HepG2 (cell line): ENCODE data around the gene NAT9.

Experiments used
- HNRNPLL ChIP-seq: fragments of 200-400 bp; formaldehyde crosslinking; IDR thresholded peaks from 2 replicates; pipeline ENCODE4 v1.6.1; 2017; ENCODE audit warnings: mild to moderate bottlenecking, low read depth, low read length; ENCODE audit not compliant: poor library complexity, severe bottlenecking
- NFIC ChIP-seq: IDR thresholded peaks from 2 replicates; pipeline ENCODE4 v1.6.1; 2012; ENCODE audit warnings: mild to moderate bottlenecking, low read length, inconsistent platforms
- ZNF121 ChIP-seq: sonication (generic); formaldehyde crosslinking; IDR thresholded peaks from 2 replicates; pipeline ENCODE4 v1.5.0; 2020; ENCODE audit warnings: mild to moderate bottlenecking, missing genetic modification reagents
- TF ChIP-seq, protein P1 (sequence below): sonication (generic); formaldehyde crosslinking; IDR thresholded peaks from 2 replicates; pipeline ENCODE4 v1.9.0; 2021; ENCODE audit warnings: mild to moderate bottlenecking, missing genetic modification reagents

DNA sequence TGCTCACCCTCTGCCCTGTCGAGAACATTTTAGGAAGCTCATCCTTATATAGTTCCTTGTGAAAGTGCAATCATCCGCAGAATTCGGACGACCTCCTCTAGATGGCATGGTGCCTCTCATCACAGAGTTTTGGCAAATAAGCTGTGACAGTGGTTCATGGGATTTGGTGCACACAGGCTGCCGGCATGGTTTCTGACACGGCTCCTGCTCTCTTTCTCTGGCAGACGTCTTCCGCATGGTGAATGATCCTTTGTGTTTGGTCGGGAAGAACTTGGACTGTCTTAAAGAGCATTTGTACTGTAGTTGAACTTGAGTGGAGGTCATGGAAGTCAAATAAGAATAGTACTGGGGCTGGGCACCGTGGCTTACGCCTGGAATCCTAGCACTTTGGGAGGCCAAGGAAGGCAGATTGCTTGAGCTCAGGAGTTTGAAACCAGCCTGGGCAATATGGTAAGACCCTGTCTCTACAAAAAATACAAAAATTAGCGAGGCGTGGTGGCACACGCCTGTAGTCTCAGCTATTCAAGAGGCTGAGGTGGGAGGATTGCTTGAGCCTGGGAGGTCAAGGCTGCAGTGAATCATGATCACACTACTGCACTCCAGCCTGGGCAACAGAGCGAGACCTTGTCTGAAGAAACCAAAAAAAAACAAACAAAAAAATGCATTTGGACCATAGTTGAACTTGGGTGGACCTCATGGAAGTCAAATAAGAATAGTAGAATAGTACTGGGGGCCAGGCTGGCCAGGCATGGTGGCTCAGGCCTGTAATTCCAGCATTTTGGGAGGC lies 34.7 kb upstream of the NAT9 start:
- TF ChIP-seq ZNF121 (CRISPR knock-in tag) (no peak), HNRNPLL (no peak), NFIC (no peak)
- TF ChIP-seq, protein P1, sequence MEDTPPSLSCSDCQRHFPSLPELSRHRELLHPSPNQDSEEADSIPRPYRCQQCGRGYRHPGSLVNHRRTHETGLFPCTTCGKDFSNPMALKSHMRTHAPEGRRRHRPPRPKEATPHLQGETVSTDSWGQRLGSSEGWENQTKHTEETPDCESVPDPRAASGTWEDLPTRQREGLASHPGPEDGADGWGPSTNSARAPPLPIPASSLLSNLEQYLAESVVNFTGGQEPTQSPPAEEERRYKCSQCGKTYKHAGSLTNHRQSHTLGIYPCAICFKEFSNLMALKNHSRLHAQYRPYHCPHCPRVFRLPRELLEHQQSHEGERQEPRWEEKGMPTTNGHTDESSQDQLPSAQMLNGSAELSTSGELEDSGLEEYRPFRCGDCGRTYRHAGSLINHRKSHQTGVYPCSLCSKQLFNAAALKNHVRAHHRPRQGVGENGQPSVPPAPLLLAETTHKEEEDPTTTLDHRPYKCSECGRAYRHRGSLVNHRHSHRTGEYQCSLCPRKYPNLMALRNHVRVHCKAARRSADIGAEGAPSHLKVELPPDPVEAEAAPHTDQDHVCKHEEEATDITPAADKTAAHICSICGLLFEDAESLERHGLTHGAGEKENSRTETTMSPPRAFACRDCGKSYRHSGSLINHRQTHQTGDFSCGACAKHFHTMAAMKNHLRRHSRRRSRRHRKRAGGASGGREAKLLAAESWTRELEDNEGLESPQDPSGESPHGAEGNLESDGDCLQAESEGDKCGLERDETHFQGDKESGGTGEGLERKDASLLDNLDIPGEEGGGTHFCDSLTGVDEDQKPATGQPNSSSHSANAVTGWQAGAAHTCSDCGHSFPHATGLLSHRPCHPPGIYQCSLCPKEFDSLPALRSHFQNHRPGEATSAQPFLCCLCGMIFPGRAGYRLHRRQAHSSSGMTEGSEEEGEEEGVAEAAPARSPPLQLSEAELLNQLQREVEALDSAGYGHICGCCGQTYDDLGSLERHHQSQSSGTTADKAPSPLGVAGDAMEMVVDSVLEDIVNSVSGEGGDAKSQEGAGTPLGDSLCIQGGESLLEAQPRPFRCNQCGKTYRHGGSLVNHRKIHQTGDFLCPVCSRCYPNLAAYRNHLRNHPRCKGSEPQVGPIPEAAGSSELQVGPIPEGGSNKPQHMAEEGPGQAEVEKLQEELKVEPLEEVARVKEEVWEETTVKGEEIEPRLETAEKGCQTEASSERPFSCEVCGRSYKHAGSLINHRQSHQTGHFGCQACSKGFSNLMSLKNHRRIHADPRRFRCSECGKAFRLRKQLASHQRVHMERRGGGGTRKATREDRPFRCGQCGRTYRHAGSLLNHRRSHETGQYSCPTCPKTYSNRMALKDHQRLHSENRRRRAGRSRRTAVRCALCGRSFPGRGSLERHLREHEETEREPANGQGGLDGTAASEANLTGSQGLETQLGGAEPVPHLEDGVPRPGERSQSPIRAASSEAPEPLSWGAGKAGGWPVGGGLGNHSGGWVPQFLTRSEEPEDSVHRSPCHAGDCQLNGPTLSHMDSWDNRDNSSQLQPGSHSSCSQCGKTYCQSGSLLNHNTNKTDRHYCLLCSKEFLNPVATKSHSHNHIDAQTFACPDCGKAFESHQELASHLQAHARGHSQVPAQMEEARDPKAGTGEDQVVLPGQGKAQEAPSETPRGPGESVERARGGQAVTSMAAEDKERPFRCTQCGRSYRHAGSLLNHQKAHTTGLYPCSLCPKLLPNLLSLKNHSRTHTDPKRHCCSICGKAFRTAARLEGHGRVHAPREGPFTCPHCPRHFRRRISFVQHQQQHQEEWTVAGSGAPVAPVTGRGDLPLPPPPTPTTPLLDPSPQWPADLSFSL = no peak
